Trophoblast cell (in vitro differentiated cells and primary cell): ENCODE results near the gene MT4. TPM values are rescaled to one million over a fixed set of nuclear protein-coding genes. Genes with fewer than 3 reads are reported as not detected.

ENCODE experiments used
- DNase-seq, 2 donors: peaks; one replicate each; pipeline ENCODE4 v3.0.0-alpha.2; 2016
- H2AFZ ChIP-seq: 2 replicates; pipeline ENCODE4 v1.6.1; 2013; ENCODE audit warnings: low read length, moderate library complexity, mild to moderate bottlenecking; ENCODE audit not compliant: insufficient read depth, poor library complexity
- H2AK5ac ChIP-seq: 2 replicates; pipeline ENCODE4 v1.6.1; 2013; ENCODE audit warnings: mild to moderate bottlenecking, low read length
- H2BK120ac ChIP-seq: 2 replicates; pipeline ENCODE4 v1.6.1; 2013; ENCODE audit warnings: low read length, mild to moderate bottlenecking, moderate library complexity; ENCODE audit not compliant: insufficient read depth, poor library complexity
- H2BK12ac ChIP-seq: 2 replicates; pipeline ENCODE4 v1.6.1; 2013; ENCODE audit warnings: mild to moderate bottlenecking, low read length, moderate library complexity
- H2BK5ac ChIP-seq: 2 replicates; pipeline ENCODE4 v1.6.1; 2013; ENCODE audit warnings: low read length, low read depth, moderate library complexity, mild to moderate bottlenecking; ENCODE audit not compliant: poor library complexity
- H3K14ac ChIP-seq: 2 replicates; pipeline ENCODE4 v1.6.1; 2013; ENCODE audit warnings: mild to moderate bottlenecking, low read length
- H3K18ac ChIP-seq: 2 replicates; pipeline ENCODE4 v1.6.1; 2013; ENCODE audit warnings: mild to moderate bottlenecking, low read length
- H3K23ac ChIP-seq: 2 replicates; pipeline ENCODE4 v1.6.1; 2013; ENCODE audit warnings: low read length
- H3K27ac ChIP-seq: 2 replicates; pipeline ENCODE4 v1.5.1; 2013; ENCODE audit warnings: low read depth, mild to moderate bottlenecking, inconsistent platforms, low read length, moderate library complexity
- H3K27me3 ChIP-seq: 2 replicates; pipeline ENCODE4 v1.6.1; 2013; ENCODE audit warnings: inconsistent platforms, mild to moderate bottlenecking, low read length, moderate library complexity; ENCODE audit not compliant: insufficient read depth
- H3K36me3 ChIP-seq, 2 experiments: 1 replicate in 1 of 2; 2 replicates in 1 of 2; pipeline ENCODE4 v1.6.1; 2013; ENCODE audit warnings: low read length in 2 of 2, mild to moderate bottlenecking in 2 of 2, moderate library complexity in 1 of 2; ENCODE audit not compliant: insufficient read depth in 2 of 2, control insufficient read depth in 1 of 2
- H3K4ac ChIP-seq: 2 replicates; pipeline ENCODE4 v1.6.1; 2013; ENCODE audit warnings: low read depth, mild to moderate bottlenecking, low read length, moderate library complexity
- H3K4me1 ChIP-seq, 2 experiments: 1 replicate in 1 of 2; 2 replicates in 1 of 2; pipeline ENCODE4 v1.6.1; 2013; ENCODE audit warnings: low read length in 2 of 2, mild to moderate bottlenecking in 2 of 2, moderate library complexity in 1 of 2; ENCODE audit not compliant: insufficient read depth in 2 of 2, control insufficient read depth in 1 of 2
- H3K4me2 ChIP-seq: 2 replicates; pipeline ENCODE4 v1.6.1; 2013; ENCODE audit warnings: inconsistent platforms, mild to moderate bottlenecking, low read length, moderate library complexity
- H3K4me3 ChIP-seq: 2 replicates; pipeline ENCODE4 v1.5.1; 2013; ENCODE audit warnings: mild to moderate bottlenecking, low read depth, low read length, inconsistent platforms
- H3K79me1 ChIP-seq: one replicate; pipeline ENCODE4 v1.6.1; 2013; ENCODE audit warnings: low read length
- H3K79me2 ChIP-seq: 2 replicates; pipeline ENCODE4 v1.6.1; 2013; ENCODE audit warnings: low read length, mild to moderate bottlenecking; ENCODE audit not compliant: control insufficient read depth, insufficient read depth, poor library complexity
- H3K9ac ChIP-seq: 2 replicates; pipeline ENCODE4 v1.6.1; 2013; ENCODE audit warnings: mild to moderate bottlenecking, low read length
- H3K9me3 ChIP-seq: 2 replicates; pipeline ENCODE4 v1.6.1; 2013; ENCODE audit warnings: low read depth, mild to moderate bottlenecking, control low read depth, inconsistent platforms, low read length; ENCODE audit not compliant: insufficient read depth
- H4K12ac ChIP-seq: 2 replicates; pipeline ENCODE4 v1.6.1; 2013; ENCODE audit warnings: low read depth, mild to moderate bottlenecking, low read length, moderate library complexity
- H4K8ac ChIP-seq: 2 replicates; pipeline ENCODE4 v1.6.1; 2013; ENCODE audit warnings: low read depth, mild to moderate bottlenecking, low read length, moderate library complexity
- H4K91ac ChIP-seq: one replicate; pipeline ENCODE4 v1.6.1; 2013; ENCODE audit warnings: low read depth, mild to moderate bottlenecking, low read length, moderate library complexity
- WGBS: extraction: QIAGEN DNeasy Blood & Tissue Kit; methylation state at CpG from one replicate; pipeline ENCODE4 v1.1.7; 2013; ENCODE audit warnings: missing lambda C conversion rate; ENCODE audit not compliant: insufficient read length, insufficient coverage; ENCODE audit errors: extremely low coverage; 5-methylcytosine and 5-hydroxymethylcytosine counted together
- polyA plus RNA-seq: library from polyadenylated mRNA; stranded (reverse); fragments of 200-250 nt; gene quantifications from 2 replicates; pipeline ENCODE4 v1.2.3, GENCODE V29; 2013

Gene MT4
- polyA plus RNA-seq = 0.88 and 1.5 TPM in 2 replicates

GRCh38 chr16:56564793-56565477 is at the start of gene MT4:
MT4 (plus strand) TSS chr16:56565073; CDS start chr16:56565129, 56 bp downstream.
- Histone ChIP-seq H3K23ac (no peak within 1 kb of the TSS), H3K4me1 (no peaks in the 10 kb centered on the region), H3K14ac (no peak within 1 kb of the TSS), H3K36me3 (no peaks in the 10 kb centered on the region), H3K27ac (no peak within 1 kb of the TSS), H3K9me3 (peaks cover 4% of the 10 kb centered on the region), H2BK12ac (no peak within 1 kb of the TSS), H3K4ac (no peak within 1 kb of the TSS), H3K4me3 (no peak within 1 kb of the TSS), H3K18ac (no peak within 1 kb of the TSS), H4K12ac (no peak within 1 kb of the TSS), H3K79me2 (no peaks in the 10 kb centered on the region), H4K8ac (no peak within 1 kb of the TSS), H2BK120ac (no peak within 1 kb of the TSS), H3K4me2 (no peak within 1 kb of the TSS), H2AFZ (no peak within 1 kb of the TSS), H2AK5ac (no peak within 1 kb of the TSS), H3K79me1 (no peaks in the 10 kb centered on the region), H4K91ac (no peak within 1 kb of the TSS), H3K9ac (no peak within 1 kb of the TSS), H2BK5ac (no peak within 1 kb of the TSS), H3K27me3 (no peaks in the 10 kb centered on the region)
- no peak for DNase-seq
- WGBS = no CpG with 5 or more reads among the region's 12 CpGs

- no peak overlapping the region for H3K27ac ChIP-seq
- H2BK5ac ChIP-seq = no peak overlapping the region
- H3K4me3 ChIP-seq = no peak overlapping the region
- H3K9ac ChIP-seq = no peak overlapping the region
- H3K14ac ChIP-seq = no peak overlapping the region
- no peaks in the 10 kb centered on the region for H3K36me3 ChIP-seq
- H2BK120ac ChIP-seq = no peak overlapping the region
- H3K79me2 ChIP-seq = peaks cover 4% of the 10 kb centered on the region
- H3K79me1 ChIP-seq = peaks cover 6% of the 10 kb centered on the region
- H2AK5ac ChIP-seq = no peak overlapping the region
- H3K4me1 ChIP-seq = peaks cover 0 to 7% of the 10 kb centered on the region in 2 experiments
- no peaks in the 10 kb centered on the region for H3K9me3 ChIP-seq
- no peak overlapping the region for H3K4ac ChIP-seq
- H2AFZ ChIP-seq = no peak overlapping the region
- no peak for DNase-seq
- no peak overlapping the region for H3K23ac ChIP-seq
- no peak overlapping the region for H3K4me2 ChIP-seq
- no peaks in the 10 kb centered on the region for H3K27me3 ChIP-seq
- no peak overlapping the region for H4K12ac ChIP-seq
- H4K8ac ChIP-seq = no peak overlapping the region
- no CpG with 5 or more reads among the region's 6 CpGs for WGBS
- no peak overlapping the region for H4K91ac ChIP-seq
- H2BK12ac ChIP-seq = no peak overlapping the region
- H3K18ac ChIP-seq = no peak overlapping the region
Measured at GRCh38 chr16:56515665-56516064, 49.2 kb upstream of the MT4 start.

GRCh38 chr16:56517206-56517605 is 47.7 kb upstream of the MT4 start:
- no peak overlapping the region for H3K23ac ChIP-seq
- no peaks in the 10 kb centered on the region for H3K9me3 ChIP-seq
- peaks cover 4% of the 10 kb centered on the region for H3K79me2 ChIP-seq
- no CpG with 5 or more reads among the region's 2 CpGs for WGBS
- no peak overlapping the region for H2BK120ac ChIP-seq
- peaks cover 6% of the 10 kb centered on the region for H3K79me1 ChIP-seq
- DNase-seq = no peak
- no peak overlapping the region for H3K9ac ChIP-seq
- no peak overlapping the region for H3K4me3 ChIP-seq
- H2BK5ac ChIP-seq = no peak overlapping the region
- H4K91ac ChIP-seq = no peak overlapping the region
- H3K36me3 ChIP-seq = no peaks in the 10 kb centered on the region
- no peak overlapping the region for H3K27ac ChIP-seq
- no peak overlapping the region for H3K14ac ChIP-seq
- no peak overlapping the region for H2AFZ ChIP-seq
- H3K4ac ChIP-seq = no peak overlapping the region
- H3K4me2 ChIP-seq = no peak overlapping the region
- H3K4me1 ChIP-seq = peaks cover 0 to 7% of the 10 kb centered on the region in 2 experiments
- H4K8ac ChIP-seq = no peak overlapping the region
- no peaks in the 10 kb centered on the region for H3K27me3 ChIP-seq
- no peak overlapping the region for H2BK12ac ChIP-seq
- no peak overlapping the region for H2AK5ac ChIP-seq
- no peak overlapping the region for H4K12ac ChIP-seq
- no peak overlapping the region for H3K18ac ChIP-seq

GRCh38 chr16:56518425-56518824 is 46.4 kb upstream of the MT4 start:
- H4K8ac ChIP-seq = no peak overlapping the region
- no CpG with 5 or more reads among the region's 7 CpGs for WGBS
- H4K91ac ChIP-seq = no peak overlapping the region
- peaks cover 6% of the 10 kb centered on the region for H3K79me1 ChIP-seq
- no peak overlapping the region for H3K14ac ChIP-seq
- H3K79me2 ChIP-seq = peaks cover 4% of the 10 kb centered on the region
- H3K9ac ChIP-seq = no peak overlapping the region
- no peak overlapping the region for H2AK5ac ChIP-seq
- no peak overlapping the region for H3K4me2 ChIP-seq
- no peaks in the 10 kb centered on the region for H3K9me3 ChIP-seq
- H3K4me3 ChIP-seq = no peak overlapping the region
- H4K12ac ChIP-seq = no peak overlapping the region
- H2BK120ac ChIP-seq = no peak overlapping the region
- no peak for DNase-seq
- no peak overlapping the region for H2BK12ac ChIP-seq
- no peak overlapping the region for H3K27ac ChIP-seq
- H3K18ac ChIP-seq = no peak overlapping the region
- H3K27me3 ChIP-seq = no peaks in the 10 kb centered on the region
- H3K4me1 ChIP-seq = peaks cover 0 to 7% of the 10 kb centered on the region in 2 experiments
- H3K23ac ChIP-seq = no peak overlapping the region
- no peaks in the 10 kb centered on the region for H3K36me3 ChIP-seq
- H3K4ac ChIP-seq = no peak overlapping the region
- H2BK5ac ChIP-seq = no peak overlapping the region
- H2AFZ ChIP-seq = no peak overlapping the region
